OCI-LY3 (cell line): ENCODE results near the gene DRG2.

Source experiments
- H2AFZ ChIP-seq: fragments of 200-600, 300-600 bp; shearing (Covaris generic); 2 replicates; pipeline ENCODE4 v1.6.0; 2014; ENCODE audit warnings: antibody characterized with exemption, low read depth, low read length
- H3K27ac ChIP-seq: fragments of 200-600, 300-600 bp; sonication (generic); 2 replicates; pipeline ENCODE4 v1.5.1; 2014; ENCODE audit warnings: mild to moderate bottlenecking, low read length, moderate library complexity, mixed read lengths
- H3K27me3 ChIP-seq: fragments of 200-600, 300-600 bp; sonication (generic); 2 replicates; pipeline ENCODE4 v1.6.1; 2014; ENCODE audit warnings: low read depth, low read length, mixed read lengths
- H3K36me3 ChIP-seq: fragments of 200-600, 300-600 bp; sonication (generic); replicated peaks from 2 replicates; pipeline ENCODE3; 2014; ENCODE audit warnings: low read depth, low read length, mixed read lengths
- H3K4me1 ChIP-seq: fragments of 300-600, 200-600 bp; sonication (generic); 2 replicates; pipeline ENCODE4 v1.6.1; 2014; ENCODE audit warnings: low read length, mixed read lengths
- H3K4me2 ChIP-seq: fragments of 200-600, 300-600 bp; sonication (generic); 2 replicates; pipeline ENCODE4 v1.6.1; 2014; ENCODE audit warnings: low read length, mixed read lengths
- H3K4me3 ChIP-seq: fragments of 300-600, 200-600 bp; sonication (generic); 2 replicates; pipeline ENCODE4 v1.5.1; 2014; ENCODE audit warnings: antibody characterized with exemption, mild to moderate bottlenecking, low read length, moderate library complexity
- H3K79me2 ChIP-seq: fragments of 300-600, 200-600 bp; shearing (Covaris generic); 2 replicates; pipeline ENCODE4 v1.6.1; 2014; ENCODE audit warnings: mild to moderate bottlenecking, low read length, mixed read lengths
- H3K9ac ChIP-seq: fragments of 300-600, 200-600 bp; shearing (Covaris generic); 2 replicates; pipeline ENCODE4 v1.6.0; 2014; ENCODE audit warnings: mild to moderate bottlenecking, low read length, moderate library complexity
- H3K9me3 ChIP-seq: fragments of 200-600, 300-600 bp; shearing (Covaris generic); 2 replicates; pipeline ENCODE4 v1.6.1; 2014; ENCODE audit warnings: low read length, mixed read lengths; ENCODE audit not compliant: insufficient read depth
- H4K20me1 ChIP-seq: fragments of 200-600, 300-600 bp; sonication (generic); 2 replicates; pipeline ENCODE4 v1.6.1; 2016; ENCODE audit warnings: low read length, mixed read lengths; ENCODE audit not compliant: insufficient read depth
- CTCF ChIP-seq: fragments of 200-600, 300-600 bp; sonication (generic); IDR thresholded peaks from 2 replicates; pipeline ENCODE4 v1.5.1; 2014; ENCODE audit warnings: antibody characterized with exemption, low read length, low read depth
- EZH2phosphoT487 ChIP-seq: fragments of 200-600 bp; shearing (Covaris generic); IDR thresholded peaks from 2 replicates; pipeline ENCODE4 v1.6.1; 2018; ENCODE audit warnings: antibody characterized with exemption, mixed run types, low read depth

DRG2 gene

GRCh38 chr17:18139949-18140348 is 52.2 kb downstream of the DRG2 start:
- no peak overlapping the region for H2AFZ ChIP-seq
- no peaks in the 10 kb centered on the region for H3K4me1 ChIP-seq
- H3K9me3 ChIP-seq = no peaks in the 10 kb centered on the region
- TF ChIP-seq EZH2phosphoT487 (no peak), CTCF (peak; percentile 20; the same call in 1 of the 2 replicates)
- no peaks in the 10 kb centered on the region for H3K27me3 ChIP-seq
- no peaks in the 10 kb centered on the region for H4K20me1 ChIP-seq
- H3K79me2 ChIP-seq = no peaks in the 10 kb centered on the region
- H3K9ac ChIP-seq = no peak overlapping the region
- H3K27ac ChIP-seq = no peak overlapping the region
- H3K36me3 ChIP-seq = no peaks in the 10 kb centered on the region
- H3K4me3 ChIP-seq = no peak overlapping the region
- no peak overlapping the region for H3K4me2 ChIP-seq

GRCh38 chr17:18140648-18141047 is 52.9 kb downstream of the DRG2 start:
- no peak overlapping the region for H3K4me3 ChIP-seq
- H3K9me3 ChIP-seq = no peaks in the 10 kb centered on the region
- H3K4me2 ChIP-seq = no peak overlapping the region
- H3K9ac ChIP-seq = no peak overlapping the region
- no peaks in the 10 kb centered on the region for H4K20me1 ChIP-seq
- no peaks in the 10 kb centered on the region for H3K36me3 ChIP-seq
- H2AFZ ChIP-seq = no peak overlapping the region
- H3K27ac ChIP-seq = no peak overlapping the region
- TF ChIP-seq CTCF = no peak
- no peak for TF ChIP-seq EZH2phosphoT487
- no peaks in the 10 kb centered on the region for H3K79me2 ChIP-seq
- H3K4me1 ChIP-seq = no peaks in the 10 kb centered on the region
- no peaks in the 10 kb centered on the region for H3K27me3 ChIP-seq

- H3K79me2 ChIP-seq = no peaks in the 10 kb centered on the region
- no peaks in the 10 kb centered on the region for H4K20me1 ChIP-seq
- H3K27ac ChIP-seq = no peak overlapping the region
- H3K27me3 ChIP-seq = no peaks in the 10 kb centered on the region
- no peak overlapping the region for H3K4me2 ChIP-seq
- no peaks in the 10 kb centered on the region for H3K9me3 ChIP-seq
- no peak overlapping the region for H3K4me3 ChIP-seq
- H3K36me3 ChIP-seq = no peaks in the 10 kb centered on the region
- TF ChIP-seq EZH2phosphoT487 (no peak), CTCF (peak; percentile 33)
- H3K9ac ChIP-seq = no peak overlapping the region
- no peak overlapping the region for H2AFZ ChIP-seq
- no peaks in the 10 kb centered on the region for H3K4me1 ChIP-seq
Measured at GRCh38 chr17:18141210-18141803, 53.6 kb downstream of the DRG2 start.

- Histone ChIP-seq H3K4me3 (no peak overlapping the region), H3K4me2 (no peak overlapping the region), H3K79me2 (no peaks in the 10 kb centered on the region), H3K27ac (no peak overlapping the region), H4K20me1 (no peaks in the 10 kb centered on the region), H3K36me3 (no peaks in the 10 kb centered on the region), H3K9ac (no peak overlapping the region), H3K27me3 (no peaks in the 10 kb centered on the region), H2AFZ (no peak overlapping the region), H3K4me1 (no peaks in the 10 kb centered on the region), H3K9me3 (no peaks in the 10 kb centered on the region)
- TF ChIP-seq CTCF = no peak
- no peak for TF ChIP-seq EZH2phosphoT487
Measured at GRCh38 chr17:18142417-18142816, 54.7 kb downstream of the DRG2 start.
